IMR-90 (cell line): ENCODE data around the gene GSTM3. TPM values are rescaled to one million over a fixed set of nuclear protein-coding genes. Genes with fewer than 3 reads are reported as not detected.

Source experiments
- ATAC-seq: fragments of 200-7000 bp; cut with Tn5 transposase; 2 replicates; pipeline ENCODE4 v1.9.1; 2020; ENCODE audit warnings: low read depth, mild to moderate bottlenecking, moderate library complexity
- BruUV-seq: library from RNA; stranded (reverse); fragments of 400-500 nt; replicated peaks from 2 replicates; lab custom pipeline; 2021; lab: Mats Ljungman, UMichigan
- CTCF ChIA-PET: fragments of 300-600 bp; formaldehyde crosslinking; extraction: SDS; loops from one replicate; lab custom pipeline; 2021; ENCODE audit warnings: antibody characterized with exemption; lab: Yijun Ruan, JAX
- POLR2A ChIA-PET: fragments of 300-600 bp; sonication (Branson Sonifier 250); formaldehyde crosslinking; loops from one replicate; lab custom pipeline; 2022; ENCODE audit warnings: antibody characterized with exemption; ENCODE audit not compliant: unreplicated experiment; lab: Charles Lee
- DNase-seq: peaks from one replicate; pipeline ENCODE4 v3.0.0; 2013
- H2AFZ ChIP-seq: replicated peaks from 2 replicates; pipeline ENCODE3; 2013; ENCODE audit warnings: low read length, mild to moderate bottlenecking; ENCODE audit not compliant: poor library complexity
- H2AK5ac ChIP-seq: 2 replicates; pipeline ENCODE4 v1.6.1; 2013; ENCODE audit warnings: low read depth, low read length, inconsistent platforms
- H2AK9ac ChIP-seq: replicated peaks from 2 replicates; pipeline ENCODE3; 2013; ENCODE audit warnings: mild to moderate bottlenecking, low read depth, low read length, moderate library complexity; ENCODE audit not compliant: poor library complexity
- H2BK120ac ChIP-seq: 2 replicates; pipeline ENCODE4 v1.6.1; 2013; ENCODE audit warnings: low read depth, low read length, inconsistent platforms
- H2BK15ac ChIP-seq: 3 replicates; pipeline ENCODE4 v1.6.1; 2013; ENCODE audit warnings: low read depth, low read length, inconsistent platforms
- H2BK20ac ChIP-seq: 2 replicates; pipeline ENCODE4 v1.6.1; 2013; ENCODE audit warnings: low read depth, mild to moderate bottlenecking, inconsistent platforms, low read length, moderate library complexity
- H2BK5ac ChIP-seq: 2 replicates; pipeline ENCODE4 v1.6.1; 2013; ENCODE audit warnings: mild to moderate bottlenecking, low read depth, low read length, inconsistent platforms; ENCODE audit not compliant: poor library complexity, severe bottlenecking
- H3K14ac ChIP-seq: replicated peaks from 2 replicates; pipeline ENCODE4 v1.6.1; 2013; ENCODE audit warnings: low read depth, low read length, inconsistent platforms
- H3K18ac ChIP-seq: 2 replicates; pipeline ENCODE4 v1.6.1; 2013; ENCODE audit warnings: low read depth, low read length, control low read depth
- H3K23ac ChIP-seq: 2 replicates; pipeline ENCODE4 v1.6.1; 2013; ENCODE audit warnings: low read depth, low read length, inconsistent platforms
- H3K27ac ChIP-seq: 2 replicates; pipeline ENCODE4 v1.5.1; 2013; ENCODE audit warnings: mild to moderate bottlenecking, control low read depth, low read length; ENCODE audit not compliant: insufficient read depth
- H3K27me3 ChIP-seq: 2 replicates; pipeline ENCODE4 v1.6.1; 2013; ENCODE audit warnings: low read length; ENCODE audit not compliant: control insufficient read depth, insufficient read depth
- H3K36me3 ChIP-seq: 2 replicates; pipeline ENCODE4 v1.6.1; 2013; ENCODE audit warnings: low read length, mixed read lengths; ENCODE audit not compliant: control insufficient read depth, insufficient read depth
- H3K4ac ChIP-seq: 2 replicates; pipeline ENCODE4 v1.6.1; 2013; ENCODE audit warnings: low read depth, low read length, inconsistent platforms
- H3K4me1 ChIP-seq: 2 replicates; pipeline ENCODE4 v1.6.1; 2013; ENCODE audit warnings: low read length, mixed read lengths; ENCODE audit not compliant: control insufficient read depth, insufficient read depth
- H3K4me2 ChIP-seq: 2 replicates; pipeline ENCODE4 v1.6.1; 2013; ENCODE audit warnings: low read depth, mild to moderate bottlenecking, control low read depth, low read length, moderate library complexity
- H3K4me3 ChIP-seq: 2 replicates; pipeline ENCODE4 v1.5.1; 2013; ENCODE audit warnings: low read depth, mild to moderate bottlenecking, control low read depth, low read length, moderate library complexity; ENCODE audit not compliant: insufficient read depth
- H3K56ac ChIP-seq: 2 replicates; pipeline ENCODE4 v1.6.1; 2013; ENCODE audit warnings: low read length, inconsistent platforms; ENCODE audit not compliant: insufficient read depth; ENCODE audit errors: extremely low read depth
- H3K79me1 ChIP-seq, 2 experiments: 2 replicates each; pipeline ENCODE4 v1.6.1; 2013; ENCODE audit warnings: low read length in 2 of 2, inconsistent platforms in 1 of 2, low read depth in 1 of 2
- H3K9ac ChIP-seq: 2 replicates; pipeline ENCODE4 v1.6.1; 2013; ENCODE audit warnings: low read depth, low read length, control low read depth
- H3K9me1 ChIP-seq: 2 replicates; pipeline ENCODE4 v1.6.1; 2013; ENCODE audit warnings: low read length, inconsistent platforms; ENCODE audit not compliant: insufficient read depth
- H3K9me3 ChIP-seq: 2 replicates; pipeline ENCODE4 v1.6.1; 2013; ENCODE audit warnings: low read length; ENCODE audit not compliant: control insufficient read depth, insufficient read depth
- H4K20me1 ChIP-seq: 2 replicates; pipeline ENCODE4 v1.6.1; 2013; ENCODE audit warnings: low read length, inconsistent platforms; ENCODE audit not compliant: insufficient read depth
- H4K5ac ChIP-seq: 2 replicates; pipeline ENCODE4 v1.6.1; 2013; ENCODE audit warnings: mild to moderate bottlenecking, low read depth, low read length, control low read depth
- H4K8ac ChIP-seq, 2 experiments: 2 replicates each; pipeline ENCODE4 v1.6.1; 2013; ENCODE audit warnings: low read depth in 2 of 2, low read length in 2 of 2, control low read depth in 1 of 2, inconsistent platforms in 1 of 2
- H4K91ac ChIP-seq: 2 replicates; pipeline ENCODE4 v1.6.1; 2013; ENCODE audit warnings: low read depth, low read length, inconsistent platforms; ENCODE audit not compliant: insufficient read depth
- BHLHE40 ChIP-seq: fragments of 150-350 bp; IDR thresholded peaks from 2 replicates; pipeline ENCODE4 v1.6.1; 2016; ENCODE audit warnings: mild to moderate bottlenecking, low read depth, low read length
- CEBPB ChIP-seq: IDR thresholded peaks from 2 replicates; pipeline ENCODE4 v1.6.1; 2012; ENCODE audit warnings: low read depth, low read length, improper control_type of control experiment
- ELK1 ChIP-seq: fragments of 150-350 bp; IDR thresholded peaks from 2 replicates; pipeline ENCODE4 v1.6.1; 2016; ENCODE audit warnings: low read depth, mild to moderate bottlenecking, low read length, moderate library complexity, borderline replicate concordance
- NFE2L2 ChIP-seq: fragments of 150-350 bp; IDR thresholded peaks from 2 replicates; pipeline ENCODE4 v1.6.1; 2016; ENCODE audit warnings: low read depth, mild to moderate bottlenecking, low read length
- USF2 ChIP-seq: fragments of 150-350 bp; IDR thresholded peaks from 2 replicates; pipeline ENCODE4 v1.6.1; 2017; ENCODE audit warnings: mild to moderate bottlenecking, antibody characterized with exemption, low read length, low read depth
- WGBS, 2 experiments: methylation state at CpG; one replicate each; pipeline versions ENCODE4 v1.1.5 to v1.1.7; 2013; ENCODE audit warnings: missing lambda C conversion rate in 2 of 2; ENCODE audit not compliant: insufficient read length in 1 of 2; ENCODE audit errors: extremely low coverage in 2 of 2; 5-methylcytosine and 5-hydroxymethylcytosine counted together
- dilution Hi-C: fragments of 300-500 bp; cut with HindIII; formaldehyde crosslinking; loops from one replicate; pipeline ENCODE4 v1.14.3; 2018; ENCODE audit warnings: low sequenced_read_pairs; ENCODE audit not compliant: unreplicated experiment
- in situ Hi-C: fragments of 300-500 bp; cut with MboI; formaldehyde crosslinking; loops from 3 replicates; pipeline ENCODE4 v1.14.3; 2019; ENCODE audit warnings: low sequenced_read_pairs, inconsistent platforms, mixed read lengths
- intact Hi-C: fragments of 100-400 bp; cut with micrococcal nuclease; formaldehyde crosslinking; loops from 2 replicates; pipeline ENCODE4 v1.10.0; 2022
- polyA plus RNA-seq, 3 experiments: library from polyadenylated mRNA; depleted of rRNA; stranded (reverse); fragments of >200 nt; gene quantifications; 2 replicates each; pipeline ENCODE4 v1.2.3, GENCODE V29; 2012; ENCODE audit warnings: low replicate concordance in 1 of 3
- total RNA-seq: library from RNA; depleted of rRNA; stranded (reverse); fragments of >200 nt; gene quantifications from 2 replicates; pipeline ENCODE4 v1.2.3, GENCODE V29; 2012

Gene GSTM3
- total and polyA plus RNA-seq, 2 of the 4 experiments (the other 2 are of a cell fraction), result 102 to 131 TPM

GRCh38 chr1:109724933-109725332, 15.9 kb downstream of the GSTM3 start:
- H3K56ac ChIP-seq, result no peak overlapping the region
- no CpG with 5 or more reads among the region's 5 CpGs for WGBS, 2 experiments

More at GRCh38 chr1:109724933-109725332, 15.9 kb downstream of the GSTM3 start:
- BruUV-seq, result no TSS peak
- no peaks in the 10 kb centered on the region; the same call in 1 of the 2 replicates for H3K9me3 ChIP-seq
- no peaks in the 10 kb centered on the region for H4K20me1 ChIP-seq
- no peak overlapping the region for H2BK20ac ChIP-seq
- no peak overlapping the region for H4K5ac ChIP-seq
- ATAC-seq (no peak), DNase-seq (no peak)
- H3K23ac ChIP-seq, result no peak overlapping the region
- ChIA-PET CTCF (no interaction called here), POLR2A (no interaction called here)
- no peaks in the 10 kb centered on the region for H3K79me1 ChIP-seq
- H3K27me3 ChIP-seq, result peaks cover 4% of the 10 kb centered on the region
- H3K9ac ChIP-seq, result no peak overlapping the region
- no peak for TF ChIP-seq BHLHE40
- no peak for TF ChIP-seq ELK1
- TF ChIP-seq USF2, result no peak
- no peak for TF ChIP-seq CEBPB
- TF ChIP-seq NFE2L2, result no peak
- 0 out of 2 replicates have a peak, but pooled peaks cover 3% of the 10 kb centered on the region for H3K9me1 ChIP-seq
- H2BK120ac ChIP-seq, result no peak overlapping the region
- H2AK9ac ChIP-seq, result no peak overlapping the region
- H3K18ac ChIP-seq, result no peak overlapping the region
- no peak overlapping the region for H4K8ac ChIP-seq
- H3K4me3 ChIP-seq, result no peak overlapping the region
- no peak overlapping the region for H2AFZ ChIP-seq
- peaks cover 2% of the 10 kb centered on the region; the same call in 1 of the 2 replicates for H3K4me1 ChIP-seq
- no peak overlapping the region for H2BK15ac ChIP-seq
- H2BK5ac ChIP-seq, result no peak overlapping the region
- no peak overlapping the region for H3K4me2 ChIP-seq
- H3K27ac ChIP-seq, result no peak overlapping the region
- no peak overlapping the region for H4K91ac ChIP-seq
- H3K4ac ChIP-seq, result no peak overlapping the region
- intact Hi-C loops, result loop anchor here (5.0 kb wide), 1 partner anchor 48 kb away; no protein-coding TSS in a partner anchor
- dilution Hi-C loops, result no loop called here
- no peak overlapping the region for H3K14ac ChIP-seq
- no peak overlapping the region for H2AK5ac ChIP-seq
- in situ Hi-C loops, result no loop called here
- no peaks in the 10 kb centered on the region for H3K36me3 ChIP-seq
